Choroid plexus epithelial cell (primary cell): ENCODE data around the gene ARHGEF4.

Source experiments
- DNase-seq: peaks from one replicate; pipeline ENCODE4 v3.0.0-alpha.2; 2010; ENCODE audit warnings: low read depth
- H3K4me3 ChIP-seq: 2 replicates; pipeline ENCODE4 v1.5.1; 2011; ENCODE audit warnings: low read depth, mild to moderate bottlenecking, control low read depth, low read length, moderate library complexity
- TF ChIP-seq, protein P1 (sequence below): conservative IDR thresholded peaks from 2 replicates; pipeline ENCODE4 v1.5.1; 2011; ENCODE audit warnings: low read depth, mild to moderate bottlenecking, control low read depth, inconsistent platforms, low read length, moderate library complexity

ARHGEF4 gene

DNA sequence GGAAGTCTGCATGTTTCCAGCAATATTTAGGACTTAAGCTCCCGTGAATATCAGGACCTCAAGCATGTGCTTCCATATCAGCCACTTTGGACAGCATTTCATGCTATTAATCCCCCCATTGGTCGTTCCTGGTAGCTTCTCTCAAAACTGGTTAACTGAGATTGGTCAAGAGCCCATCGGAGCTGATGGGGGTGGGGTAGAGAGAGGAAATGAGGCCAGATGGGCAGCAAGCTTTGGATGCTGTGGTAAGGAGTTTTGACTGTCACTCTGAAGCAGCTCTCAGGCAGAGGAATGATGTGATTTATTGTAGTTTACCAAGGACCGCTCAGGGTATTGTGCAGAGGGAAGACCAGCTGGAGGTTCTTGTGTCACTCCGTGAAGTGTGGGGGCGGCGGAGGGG, 174.8 kb downstream of the ARHGEF4 start:
- TF ChIP-seq, protein P1, sequence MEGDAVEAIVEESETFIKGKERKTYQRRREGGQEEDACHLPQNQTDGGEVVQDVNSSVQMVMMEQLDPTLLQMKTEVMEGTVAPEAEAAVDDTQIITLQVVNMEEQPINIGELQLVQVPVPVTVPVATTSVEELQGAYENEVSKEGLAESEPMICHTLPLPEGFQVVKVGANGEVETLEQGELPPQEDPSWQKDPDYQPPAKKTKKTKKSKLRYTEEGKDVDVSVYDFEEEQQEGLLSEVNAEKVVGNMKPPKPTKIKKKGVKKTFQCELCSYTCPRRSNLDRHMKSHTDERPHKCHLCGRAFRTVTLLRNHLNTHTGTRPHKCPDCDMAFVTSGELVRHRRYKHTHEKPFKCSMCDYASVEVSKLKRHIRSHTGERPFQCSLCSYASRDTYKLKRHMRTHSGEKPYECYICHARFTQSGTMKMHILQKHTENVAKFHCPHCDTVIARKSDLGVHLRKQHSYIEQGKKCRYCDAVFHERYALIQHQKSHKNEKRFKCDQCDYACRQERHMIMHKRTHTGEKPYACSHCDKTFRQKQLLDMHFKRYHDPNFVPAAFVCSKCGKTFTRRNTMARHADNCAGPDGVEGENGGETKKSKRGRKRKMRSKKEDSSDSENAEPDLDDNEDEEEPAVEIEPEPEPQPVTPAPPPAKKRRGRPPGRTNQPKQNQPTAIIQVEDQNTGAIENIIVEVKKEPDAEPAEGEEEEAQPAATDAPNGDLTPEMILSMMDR: no peak
- no peak for DNase-seq
- H3K4me3 ChIP-seq: no peak overlapping the region

DNA sequence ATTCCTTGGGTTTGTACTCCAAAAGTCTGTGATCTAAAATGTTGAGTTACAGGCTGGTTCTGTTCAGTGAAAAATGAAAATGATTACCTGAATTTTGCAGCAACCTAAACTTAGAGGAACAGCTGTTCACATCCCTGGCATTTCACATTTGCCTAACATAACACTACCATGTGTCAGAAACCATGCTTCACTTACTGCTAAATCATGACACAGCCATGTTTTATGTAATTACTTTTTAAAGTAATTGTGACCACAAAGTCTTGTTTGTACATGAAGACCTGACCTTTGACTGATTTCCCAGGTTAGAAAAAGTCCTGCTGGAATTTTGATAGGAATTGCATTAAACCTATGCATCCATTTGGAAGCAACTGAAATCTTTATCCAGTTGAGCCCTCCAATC, 177.4 kb downstream of the ARHGEF4 start:
- TF ChIP-seq, protein P1: no peak
- H3K4me3 ChIP-seq: no peak overlapping the region
- DNase-seq: no peak

DNA sequence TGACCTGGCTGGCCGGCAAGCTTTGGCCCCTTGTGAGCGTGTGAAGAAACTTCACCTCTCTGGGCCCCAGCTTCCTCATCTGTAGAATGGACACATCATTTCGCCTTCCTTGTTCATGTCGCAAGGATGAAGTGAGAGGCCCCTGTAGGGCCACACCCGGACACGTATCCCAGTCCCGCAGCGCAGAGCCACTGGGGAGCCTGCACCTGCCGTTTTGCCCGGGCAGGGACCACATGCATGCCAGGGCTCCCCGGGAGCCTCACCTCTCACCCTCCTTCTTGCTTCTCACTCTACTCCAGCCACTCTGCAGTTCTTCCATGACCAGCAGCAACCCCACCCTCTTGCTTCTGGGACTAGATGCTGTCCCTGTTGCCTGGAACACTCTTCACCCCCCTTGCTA, 179.1 kb downstream of the ARHGEF4 start:
- TF ChIP-seq, protein P1: no peak
- no peak overlapping the region for H3K4me3 ChIP-seq
- DNase-seq: no peak

DNA sequence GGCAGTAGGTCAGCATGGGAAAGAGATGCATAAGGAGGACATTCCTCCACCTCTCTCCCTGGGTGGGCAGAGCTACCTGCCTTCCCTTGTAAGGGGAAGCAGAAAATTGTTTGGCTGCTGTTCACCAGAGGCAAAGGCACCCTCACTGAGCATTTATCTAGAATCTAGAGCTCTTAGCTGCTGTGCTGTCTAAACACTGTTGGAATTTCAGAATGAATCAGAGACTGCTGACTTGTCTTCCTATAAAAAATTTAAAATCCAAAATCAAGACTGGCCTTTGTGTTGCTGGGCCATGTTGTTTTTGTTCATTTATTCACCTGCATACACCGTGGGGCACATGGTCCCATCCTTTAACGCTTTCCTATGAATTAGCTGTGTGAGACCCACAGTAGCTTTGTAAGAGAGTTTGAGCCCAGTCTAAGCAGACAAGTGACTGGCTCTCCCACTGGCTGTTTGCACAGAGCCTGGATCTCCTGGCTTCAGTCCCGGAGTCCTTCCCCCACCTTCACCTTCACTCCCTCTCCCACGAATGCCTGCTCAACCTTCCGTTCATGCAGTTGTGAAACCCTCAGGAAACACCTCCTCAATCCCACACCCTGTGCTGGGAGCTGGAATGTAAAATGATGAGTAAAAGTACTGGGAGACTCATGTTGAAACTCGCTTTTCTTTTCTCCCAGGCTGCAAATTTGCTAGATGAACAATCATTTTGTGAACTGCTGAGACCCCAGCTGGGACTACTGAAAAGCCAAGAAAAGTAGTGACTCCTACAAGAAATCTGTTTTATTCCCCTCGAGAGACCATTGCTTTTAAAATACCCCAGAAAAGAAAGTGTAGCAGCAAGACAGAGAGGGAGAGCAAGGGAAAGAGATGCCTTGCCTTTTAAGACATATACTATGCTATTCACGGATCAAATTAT, 180.4 kb downstream of the ARHGEF4 start:
- TF ChIP-seq, protein P1: no peak
- no peak overlapping the region for H3K4me3 ChIP-seq
- DNase-seq: peak; percentile 69

DNA sequence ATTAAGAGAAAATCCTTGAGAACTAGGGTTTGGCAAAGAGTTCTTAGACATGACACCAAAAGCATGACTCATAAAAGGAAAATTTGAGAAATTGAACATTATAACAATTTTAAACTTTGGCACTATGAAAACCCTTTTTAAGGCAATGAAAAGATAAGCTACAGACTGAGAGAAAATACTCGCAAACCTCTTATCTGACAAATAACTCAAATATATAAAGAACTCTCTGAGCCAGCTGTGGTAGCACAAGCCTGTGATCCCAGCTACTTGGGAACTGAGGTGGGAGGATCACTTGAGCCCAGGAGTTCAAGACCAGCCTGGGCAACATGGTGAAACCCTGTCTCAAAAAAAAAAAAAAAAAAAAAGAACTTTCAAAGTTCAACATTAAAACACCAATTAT, 186.0 kb downstream of the ARHGEF4 start:
- H3K4me3 ChIP-seq: no peak overlapping the region
- DNase-seq: peak; percentile 64
- TF ChIP-seq, protein P1: no peak

DNA sequence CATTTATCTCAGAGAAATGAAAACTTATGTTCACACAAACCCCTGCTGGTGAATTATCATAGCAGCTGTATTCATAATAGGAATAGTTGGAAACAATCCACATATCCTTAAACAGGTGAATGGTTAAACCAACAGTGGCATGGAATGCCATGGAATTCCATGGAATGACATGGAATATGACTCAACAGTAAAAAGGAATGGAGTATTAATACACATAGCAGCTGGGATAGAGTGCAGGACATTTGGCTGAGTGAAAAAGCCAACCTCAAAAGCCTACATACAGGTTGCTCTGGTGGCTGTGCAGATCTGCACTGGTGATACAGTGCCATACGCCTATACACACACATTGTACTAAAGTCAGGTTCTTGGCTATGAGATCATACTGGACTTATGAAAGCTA, 187.0 kb downstream of the ARHGEF4 start:
- no peak for DNase-seq
- H3K4me3 ChIP-seq: no peak overlapping the region
- TF ChIP-seq, protein P1: no peak

DNA sequence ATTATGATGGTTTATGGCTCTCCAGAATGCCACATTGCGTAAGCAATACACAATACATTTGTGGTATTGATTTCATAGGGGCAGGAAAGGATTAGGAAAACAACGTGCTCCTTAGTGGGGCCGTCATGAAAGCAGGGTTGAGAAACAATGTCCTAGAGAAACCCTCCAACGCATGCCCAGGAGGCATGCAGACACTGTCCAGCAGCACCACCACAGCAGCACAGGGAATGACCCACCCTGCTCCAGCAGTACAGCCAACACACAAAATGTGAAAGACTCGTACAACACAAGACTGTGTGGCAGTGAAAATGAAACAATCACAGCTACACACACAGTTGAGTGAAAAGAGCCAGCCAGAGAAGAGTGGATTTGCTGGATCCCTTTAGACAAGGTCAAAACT, 190.2 kb downstream of the ARHGEF4 start:
- no peak for DNase-seq
- TF ChIP-seq, protein P1: no peak
- no peak overlapping the region for H3K4me3 ChIP-seq
